GM18517 (cell line): ENCODE data around the gene FER1L5.
"Not testable (repeated sequence)": the region's sequence is repeated elsewhere in the genome, so short reads cannot be mapped to it uniquely, and the experiment has no call there.

ENCODE experiments used
- ATAC-seq: cut with Tn5 transposase; IDR thresholded peaks from one replicate; pipeline ENCODE4 v1.9.1; 2021; ENCODE audit warnings: mild to moderate bottlenecking, moderate library complexity; ENCODE audit not compliant: unreplicated experiment

FER1L5 gene

DNA sequence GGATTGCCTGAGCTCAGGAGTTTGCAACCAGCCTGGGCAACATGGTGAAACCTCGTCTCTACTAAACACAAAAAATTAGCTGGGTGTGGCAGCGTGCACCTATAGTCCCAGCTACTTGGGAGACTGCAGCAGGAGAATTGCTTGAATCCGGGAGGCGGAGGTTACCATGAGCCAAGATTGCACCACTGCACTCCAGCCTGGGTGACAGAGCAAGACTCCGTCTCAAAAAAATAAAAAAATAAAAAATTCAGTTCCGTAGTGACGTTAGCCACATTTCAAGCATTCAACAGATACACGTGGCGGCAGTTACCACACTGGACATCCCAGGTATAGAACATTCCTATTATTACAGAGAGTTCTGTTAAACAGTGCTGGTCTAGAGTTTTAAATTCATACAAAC lies 8.9 kb upstream of the FER1L5 start:
- ATAC-seq, result no peak

DNA sequence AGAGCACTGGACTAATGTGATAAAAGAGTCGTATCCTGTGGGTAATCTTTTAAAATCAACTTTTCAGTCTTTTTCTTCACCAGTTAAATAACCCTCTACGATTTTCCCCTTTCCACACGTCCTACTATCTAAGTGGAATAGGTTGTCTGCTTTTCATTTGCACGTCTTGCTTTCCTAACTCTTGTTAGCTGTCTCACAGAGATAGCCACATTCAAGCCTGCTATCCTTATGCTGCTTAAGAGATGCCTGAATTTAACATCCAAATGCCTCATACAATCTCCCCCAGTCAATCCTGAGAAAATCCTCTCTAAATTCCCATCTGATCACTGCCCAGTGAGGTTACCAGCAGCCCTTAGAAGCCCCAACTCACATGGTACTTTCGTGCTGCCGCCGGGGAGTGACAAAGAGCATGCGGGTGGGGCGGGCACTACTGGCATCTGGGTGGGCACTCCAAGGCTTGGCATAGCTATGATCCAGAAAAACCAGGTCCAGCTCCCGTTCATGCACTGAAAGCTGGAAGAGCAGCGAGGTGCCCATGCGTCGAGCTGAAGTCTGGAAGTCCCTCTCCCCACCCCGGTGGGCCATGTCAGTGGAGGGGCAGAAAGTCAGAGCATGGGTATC lies 5.9 kb upstream of the FER1L5 start:
- ATAC-seq, result no peak

DNA sequence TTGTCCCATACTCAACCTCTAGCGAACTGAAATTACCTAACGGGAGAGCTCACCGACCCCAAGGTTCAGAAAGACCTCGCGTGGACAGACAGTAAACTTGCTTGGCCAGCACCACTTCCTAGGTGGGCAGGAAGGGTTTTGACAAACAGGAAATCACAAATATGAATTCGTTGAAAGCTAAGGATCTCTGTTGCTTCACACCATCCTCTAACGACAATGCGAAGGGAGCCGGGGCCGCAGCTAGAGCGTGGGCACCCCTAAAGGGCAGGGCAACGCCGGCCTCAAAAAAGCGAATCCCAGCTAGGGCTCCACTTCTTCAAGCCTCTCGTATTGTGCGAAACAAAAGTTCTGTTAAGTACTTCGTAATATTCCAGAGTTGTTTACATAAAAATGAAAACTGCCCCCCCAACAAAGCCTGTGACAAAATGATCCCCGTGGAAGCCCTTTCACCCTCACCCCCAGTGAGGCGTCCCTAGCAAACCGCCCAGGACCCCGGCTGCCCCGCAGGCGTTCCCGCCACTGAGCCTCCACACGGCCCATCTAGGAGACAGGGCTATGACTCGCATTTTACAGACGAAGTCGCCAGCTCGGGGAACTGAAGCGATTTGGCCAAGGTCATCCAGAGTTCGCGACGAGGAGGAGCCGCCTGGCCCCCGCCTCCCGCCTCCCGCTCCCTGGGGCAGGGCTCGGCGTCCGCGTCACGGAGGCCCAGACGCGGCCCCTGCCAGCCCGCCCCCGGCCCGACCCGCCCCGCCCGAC lies 5.0 kb upstream of the FER1L5 start:
- peak; percentile 52 for ATAC-seq

DNA sequence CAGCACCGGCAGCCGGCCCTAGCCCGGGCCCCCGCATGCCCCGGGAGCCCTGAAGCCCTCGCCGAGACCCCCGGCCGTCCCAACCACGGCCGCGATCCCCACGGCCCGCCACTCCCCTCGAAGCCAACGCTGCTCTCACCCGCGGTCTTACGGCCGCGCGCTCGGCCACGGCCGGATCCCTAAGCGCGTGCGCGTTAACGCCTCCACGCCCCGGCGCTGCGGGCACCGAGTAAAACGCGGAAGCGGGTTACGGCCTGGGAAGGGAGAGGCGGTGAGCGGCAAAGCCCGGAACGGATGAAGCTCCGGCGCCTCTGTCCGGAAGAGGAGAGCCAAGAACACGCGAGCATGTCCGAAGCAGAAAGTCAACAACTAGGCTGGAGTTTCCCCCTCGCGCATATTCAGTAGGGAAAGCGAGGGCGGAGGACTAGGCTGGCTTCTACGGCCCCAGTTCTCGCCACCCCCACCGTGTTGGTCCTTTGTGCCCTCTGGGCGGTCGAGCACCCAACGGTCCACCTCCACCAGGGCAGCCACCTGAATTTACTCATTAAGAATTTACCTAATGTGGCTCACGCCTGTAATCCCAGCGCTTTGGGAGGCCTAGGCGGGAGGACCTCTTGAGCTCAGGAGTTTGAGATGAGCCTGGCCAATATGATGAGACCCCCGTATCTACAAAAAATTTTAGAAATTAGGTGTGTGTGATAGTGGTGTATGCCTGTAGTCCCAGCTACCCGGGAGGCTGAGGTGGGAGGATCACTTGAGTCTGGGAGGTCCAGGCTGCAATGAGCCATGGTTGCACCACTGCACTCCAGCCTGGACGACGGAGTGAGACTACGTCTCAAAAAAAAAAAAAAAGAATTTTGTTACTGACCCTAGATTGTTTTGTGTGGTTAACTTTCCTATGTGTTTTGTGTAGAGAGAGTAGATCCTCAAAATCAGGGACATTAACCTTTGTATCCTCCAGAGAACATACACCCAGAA lies 4.1 kb upstream of the FER1L5 start, which contains the start of gene KANSL3:
TSS of gene KANSL3 (minus strand) at position 169 of the 978 bp plus-strand sequence. CDS start 1,177 bp downstream, outside the sequence.
- ATAC-seq, result peak; percentile 74

DNA sequence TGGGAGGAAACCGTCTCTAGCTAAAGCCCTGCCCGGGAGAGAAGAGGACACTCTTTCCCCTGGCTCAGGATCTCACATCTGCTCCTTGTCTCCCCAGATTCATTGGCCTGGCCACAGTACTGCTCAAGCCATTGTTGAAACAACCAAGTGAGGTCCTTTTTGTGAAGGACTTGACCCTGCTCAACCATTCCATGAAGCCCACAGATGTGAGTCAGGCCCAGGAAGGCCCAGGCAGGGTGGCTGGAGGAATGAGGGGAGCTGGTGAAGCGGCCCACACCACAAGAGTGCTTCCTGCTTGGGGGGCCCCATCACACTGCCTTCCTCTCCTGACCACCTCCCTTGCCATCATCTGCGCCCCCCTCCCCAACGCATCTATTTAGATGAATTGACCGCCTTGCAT lies 5.1 kb downstream of the FER1L5 start:
- no peak for ATAC-seq

DNA sequence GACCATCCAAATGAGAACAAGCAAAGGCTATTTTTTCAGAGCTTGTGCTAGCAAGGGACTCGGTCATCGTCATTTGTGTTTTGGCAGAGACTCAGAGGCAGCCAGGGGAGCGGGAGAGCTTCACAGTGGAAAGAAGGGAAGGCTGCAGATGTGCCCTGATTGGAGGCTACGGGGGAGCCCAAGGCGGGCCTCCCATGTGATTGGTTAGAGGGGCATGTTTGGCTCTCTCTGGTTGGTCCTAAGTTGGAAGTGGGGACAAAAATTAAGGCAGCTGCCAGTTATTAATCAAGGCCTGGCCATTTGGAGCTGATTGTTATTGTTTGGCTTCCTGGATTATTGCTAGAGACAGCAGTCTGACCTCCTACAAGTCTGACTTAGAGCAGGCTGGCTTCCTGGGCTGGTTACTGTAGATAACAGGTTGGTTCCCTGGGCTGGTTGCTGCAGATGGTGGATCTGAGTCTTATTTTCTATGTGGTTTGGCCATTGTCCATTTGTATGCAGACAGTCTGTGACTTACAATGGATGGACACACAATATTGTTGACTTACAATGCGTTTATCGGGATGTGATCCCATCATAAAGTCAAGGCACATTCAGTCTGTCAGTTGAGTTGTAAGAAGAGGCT lies 5.9 kb downstream of the FER1L5 start:
- no peak for ATAC-seq

DNA sequence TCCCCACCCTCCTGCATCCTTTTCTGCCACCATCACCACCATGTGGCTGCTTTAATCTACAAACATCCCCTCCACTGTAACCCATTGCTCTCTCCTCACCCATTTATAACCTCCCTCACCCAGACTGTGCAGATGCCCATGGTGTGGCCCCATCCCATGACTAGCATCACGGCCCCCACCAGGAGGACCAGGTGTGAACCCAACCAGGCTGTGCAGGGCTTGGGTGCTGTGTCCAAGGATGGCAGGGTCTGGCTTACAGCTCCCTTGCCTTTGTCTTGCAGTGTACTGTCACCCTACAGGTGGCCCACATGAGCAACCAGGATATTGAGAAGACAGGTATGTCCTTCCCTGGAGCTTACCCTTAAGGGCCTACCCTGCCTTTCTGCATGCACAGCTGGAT lies 6.8 kb downstream of the FER1L5 start:
- ATAC-seq, result no peak

DNA sequence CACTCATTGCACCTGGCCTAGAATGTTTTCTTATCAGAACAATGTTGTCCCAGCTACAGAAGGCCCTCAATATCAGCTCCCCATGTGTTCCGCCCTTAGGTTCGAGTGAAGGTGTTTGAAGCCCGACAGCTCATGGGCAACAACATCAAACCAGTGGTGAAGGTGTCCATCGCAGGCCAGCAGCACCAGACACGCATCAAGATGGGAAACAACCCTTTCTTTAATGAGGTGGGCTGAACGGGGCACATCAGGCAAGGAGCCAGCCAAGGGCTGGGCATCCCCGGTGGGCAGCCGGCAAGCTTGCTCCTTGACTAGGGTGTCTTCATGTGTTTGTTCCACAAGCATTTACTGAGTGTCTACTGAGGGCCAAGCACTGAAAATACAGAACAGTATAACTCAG lies 9.2 kb downstream of the FER1L5 start:
- no peak for ATAC-seq

DNA sequence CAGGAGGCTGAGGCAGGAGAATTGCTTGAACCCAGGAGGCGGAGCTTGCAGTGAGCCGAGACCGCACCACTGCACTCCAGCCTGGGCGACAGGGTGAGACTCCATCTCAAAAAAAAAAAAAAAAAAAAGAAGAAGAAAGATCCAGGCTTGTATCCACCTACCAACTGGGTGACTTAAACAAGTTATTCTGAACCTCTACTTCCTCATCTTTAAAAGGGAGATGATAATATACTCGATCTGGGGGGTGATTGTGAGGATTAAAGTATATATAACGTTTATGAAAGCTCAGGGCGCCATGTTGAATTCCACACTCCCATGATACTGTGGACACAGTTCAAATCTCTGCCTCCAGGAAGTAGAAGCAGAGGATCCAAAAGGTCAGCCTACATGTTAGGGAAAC lies 12.2 kb downstream of the FER1L5 start:
- ATAC-seq, result not testable (repeated sequence)

DNA sequence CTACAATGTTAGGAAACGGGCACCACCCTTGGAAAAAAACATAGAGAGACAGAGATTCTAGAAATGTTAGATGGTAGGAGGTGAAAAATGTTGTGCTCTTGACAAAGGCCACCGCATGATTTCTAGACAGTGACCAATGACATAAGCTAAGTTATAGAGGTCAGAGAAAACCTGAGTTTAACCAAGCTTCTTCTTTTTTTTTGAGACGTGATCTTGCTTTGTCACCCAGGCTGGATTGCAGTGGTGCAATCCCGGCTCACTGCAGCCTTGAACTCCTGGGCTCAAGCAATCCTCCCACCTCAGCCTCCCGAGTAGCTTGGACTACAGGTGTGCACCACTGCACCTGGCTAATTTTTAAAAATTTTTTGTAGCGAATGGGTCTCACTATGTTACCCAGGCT lies 13.0 kb downstream of the FER1L5 start:
- no peak for ATAC-seq

DNA sequence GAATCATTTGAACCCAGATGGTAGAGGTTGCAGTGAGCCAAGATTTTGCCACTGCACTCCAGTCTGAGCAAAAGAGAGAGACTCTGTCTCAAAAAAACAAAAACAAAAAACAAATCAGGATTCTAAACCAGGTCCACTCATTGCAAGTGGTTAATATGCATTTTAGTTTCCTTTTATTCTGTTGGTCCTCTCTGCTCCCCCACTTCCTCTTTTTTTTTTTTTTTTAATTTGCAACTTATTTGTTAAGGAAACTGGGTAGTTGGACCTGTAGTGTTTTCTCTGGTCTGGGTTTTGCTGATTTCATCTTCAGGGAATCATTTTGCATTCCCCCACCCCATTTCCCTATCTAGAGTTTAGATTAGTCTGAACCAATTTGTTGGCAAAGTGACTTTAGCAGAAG lies 14.0 kb downstream of the FER1L5 start:
- ATAC-seq, result no peak

DNA sequence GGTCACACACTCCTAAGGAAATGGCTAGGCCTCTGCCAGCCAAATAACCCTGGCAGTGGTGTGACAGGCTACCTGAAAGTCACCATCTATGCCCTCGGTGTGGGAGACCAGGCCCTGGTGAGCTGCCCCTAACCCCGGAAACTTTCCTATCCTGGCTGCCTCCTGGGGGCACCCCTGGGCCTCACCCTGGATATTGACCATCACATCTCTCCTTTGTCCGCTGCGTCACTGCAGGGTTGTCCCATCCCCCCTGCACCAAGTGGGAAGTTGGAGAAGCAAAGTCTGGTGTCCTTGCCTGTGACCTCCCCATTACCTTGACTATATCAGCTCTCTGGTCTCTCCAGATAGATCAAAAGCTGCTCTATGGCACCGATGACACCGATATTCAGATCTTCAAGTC lies 18.8 kb downstream of the FER1L5 start:
- no peak for ATAC-seq

DNA sequence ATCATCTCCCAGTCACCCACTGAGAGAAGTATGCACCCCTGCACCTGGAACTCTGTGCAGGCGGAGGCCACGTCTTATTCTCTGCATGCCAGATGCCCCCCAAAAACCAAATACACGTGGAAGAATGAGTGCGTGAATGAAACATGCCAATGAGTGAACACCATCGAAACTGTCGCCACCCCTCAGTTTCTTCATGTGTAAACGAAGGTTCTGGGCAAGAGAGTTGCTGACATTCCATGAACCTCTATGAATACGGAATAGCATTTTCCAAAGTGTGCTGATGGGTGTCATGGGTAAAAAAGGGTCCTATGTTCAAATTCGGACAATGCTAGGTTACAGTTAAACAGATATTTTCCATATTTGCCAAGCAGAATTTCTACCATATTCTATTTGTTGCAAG lies 19.8 kb downstream of the FER1L5 start:
- ATAC-seq, result no peak

DNA sequence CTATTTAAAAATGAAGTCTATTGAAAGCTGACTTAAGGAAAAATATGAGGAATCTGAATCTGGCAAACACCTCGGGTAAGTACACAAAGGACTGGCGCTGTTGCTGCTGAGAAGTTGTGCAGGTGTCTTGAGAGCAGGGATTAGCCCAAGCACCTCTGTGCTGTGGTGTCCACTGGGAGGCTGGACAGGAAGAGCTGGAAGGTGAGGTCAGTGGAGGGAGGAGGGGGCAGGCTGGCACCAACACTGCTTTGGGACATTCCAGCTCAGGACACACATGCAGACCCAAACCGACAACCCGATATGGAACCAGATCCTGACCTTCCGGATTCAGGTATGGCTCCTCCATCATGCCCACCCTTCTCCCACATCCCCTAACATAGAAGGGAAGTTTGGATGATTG lies 20.6 kb downstream of the FER1L5 start:
- no peak for ATAC-seq

DNA sequence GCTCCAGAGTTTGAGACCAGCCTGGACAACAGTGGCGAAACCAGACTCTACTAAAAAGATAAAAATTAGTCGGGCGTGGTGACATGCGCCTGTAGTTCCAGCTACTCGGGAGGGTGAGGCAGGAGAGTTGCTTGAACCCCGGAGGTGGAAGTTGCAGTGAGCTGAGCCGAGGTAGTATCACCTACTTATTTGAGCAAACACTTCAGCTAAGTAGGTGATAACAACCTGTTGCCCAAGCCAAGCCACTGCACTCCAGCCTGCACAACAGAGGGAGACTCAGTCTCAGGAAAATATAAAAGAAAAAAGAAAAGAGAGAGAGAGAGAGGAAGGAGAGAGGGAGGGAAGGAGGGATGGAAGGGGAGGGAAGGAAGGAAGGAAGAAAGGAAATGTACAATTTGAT lies 21.3 kb downstream of the FER1L5 start:
- ATAC-seq, result no peak

DNA sequence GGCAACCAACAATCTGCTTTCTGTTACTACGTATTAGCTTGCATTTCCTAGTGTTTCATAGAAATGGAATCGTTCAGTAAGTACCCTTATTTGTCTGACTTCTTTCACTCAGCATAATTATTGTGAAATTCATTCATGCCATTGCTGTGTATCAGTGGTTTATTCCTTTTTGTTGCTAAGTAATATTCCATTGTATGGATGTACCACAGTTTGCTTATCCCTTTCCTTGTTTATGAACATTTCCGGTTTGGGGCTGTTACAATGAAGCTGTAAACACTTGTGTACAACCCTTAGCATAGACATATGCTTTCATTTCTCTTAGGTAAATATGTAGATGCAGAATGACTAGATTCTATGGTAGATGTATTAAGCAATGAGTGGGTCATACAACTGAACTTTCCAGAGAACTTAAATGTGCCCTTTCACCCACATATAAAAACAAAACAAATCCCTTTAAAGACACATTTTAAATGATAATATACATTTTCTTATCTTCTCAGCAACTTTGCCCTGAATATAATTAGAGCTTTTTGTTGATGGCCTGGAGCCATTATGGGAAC lies 21.9 kb downstream of the FER1L5 start:
- ATAC-seq, result no peak

DNA sequence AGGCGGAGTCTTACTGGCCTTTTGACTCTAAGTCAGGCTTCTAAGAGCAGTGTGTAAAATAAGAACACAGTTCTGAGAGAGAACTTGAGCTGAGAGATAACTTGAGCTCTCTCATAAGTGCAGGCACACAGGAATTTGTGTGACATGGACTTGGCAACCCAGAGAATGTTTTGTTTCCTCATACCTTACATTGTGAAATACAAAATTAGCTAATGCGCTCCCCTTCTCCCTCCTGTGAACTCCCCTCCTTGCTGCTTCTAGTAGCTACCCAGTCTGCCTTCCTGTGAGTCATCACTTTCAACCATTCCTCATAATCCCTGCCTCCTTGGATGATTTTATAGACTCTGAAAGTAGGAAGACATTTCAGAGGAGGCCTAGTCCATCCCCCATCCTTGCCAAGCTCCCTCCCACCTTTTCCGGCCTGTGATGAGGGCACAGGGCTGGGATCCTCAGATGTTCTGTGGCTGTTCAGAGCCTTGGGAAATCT lies 22.6 kb downstream of the FER1L5 start:
- no peak for ATAC-seq

DNA sequence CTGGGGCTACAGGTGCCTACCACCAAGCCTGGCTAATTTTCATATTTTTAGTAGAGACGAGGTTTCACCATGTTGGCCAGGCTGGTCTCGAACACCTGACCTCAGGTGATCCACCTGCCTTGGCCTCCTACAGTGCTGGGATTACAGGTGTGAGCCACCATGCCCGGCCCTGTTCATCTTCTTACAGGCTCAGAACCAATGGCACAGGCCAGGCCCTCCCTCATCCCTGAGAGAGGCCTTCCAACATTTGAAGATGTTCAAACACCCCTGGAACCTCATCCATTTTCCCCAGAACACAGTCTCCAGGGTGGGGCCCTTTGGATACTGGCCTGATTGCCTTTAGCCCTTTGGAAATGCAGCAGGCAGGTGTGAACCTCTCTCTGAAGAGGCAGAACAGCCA lies 23.2 kb downstream of the FER1L5 start:
- not testable (repeated sequence) for ATAC-seq

DNA sequence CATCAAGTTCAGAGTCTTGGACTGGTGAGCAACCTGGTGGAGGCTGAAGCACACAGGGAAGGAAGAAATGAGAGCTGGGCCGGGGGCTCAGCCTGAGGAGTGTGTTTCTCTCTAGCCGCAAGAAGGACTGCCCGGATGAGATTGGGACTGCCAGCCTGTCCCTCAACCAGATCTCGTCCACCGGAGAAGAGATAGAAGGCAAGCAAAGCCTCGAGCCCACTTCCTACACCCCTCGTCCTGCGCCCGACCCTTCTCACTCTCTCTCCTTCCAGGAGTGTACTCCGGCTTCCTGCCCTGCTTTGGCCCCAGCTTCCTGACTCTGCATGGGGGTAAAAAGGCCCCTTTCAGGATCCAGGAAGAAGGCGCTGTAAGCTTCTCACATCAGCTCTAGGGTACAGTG lies 26.2 kb downstream of the FER1L5 start:
- no peak for ATAC-seq

DNA sequence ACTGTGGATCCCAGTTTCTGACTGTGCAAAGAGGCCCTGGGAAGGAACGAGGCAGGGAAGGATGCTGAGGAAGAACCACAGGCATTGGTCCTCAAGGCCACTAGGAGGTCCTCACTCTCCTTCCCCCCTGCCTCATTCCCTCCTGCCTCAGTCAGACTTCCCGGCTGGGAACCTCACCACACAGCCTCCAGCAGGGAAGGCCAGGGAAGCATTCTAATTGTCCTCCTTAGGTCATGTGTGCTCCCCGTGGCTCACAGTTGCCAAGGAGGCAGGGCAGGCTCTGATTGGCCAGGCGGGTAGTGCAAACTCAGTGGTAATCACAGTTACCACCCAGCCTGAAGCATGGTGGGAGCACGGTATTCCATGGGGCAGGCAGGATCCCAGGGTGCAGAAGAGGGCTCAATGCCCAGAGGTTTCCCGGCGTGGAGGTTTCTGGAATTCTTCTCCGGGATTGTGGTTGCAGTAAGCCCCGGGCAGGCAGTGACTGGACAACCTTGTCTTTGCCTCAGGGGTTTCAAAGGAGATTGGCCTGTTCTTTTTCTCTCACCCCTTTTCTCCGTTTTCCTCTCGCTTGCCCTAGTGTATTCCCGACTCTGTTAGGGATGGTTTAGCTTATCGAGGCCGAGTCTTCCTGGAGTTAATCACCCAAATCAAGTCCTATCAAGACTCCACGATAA lies 27.1 kb downstream of the FER1L5 start:
- ATAC-seq, result no peak
